Stimulated activated CD8-positive, alpha-beta memory T cell treated with anti-CD3 and anti-CD28 coated beads, Interleukin-15, amount 100 ng/mL, for 1 hour (primary cell): Measurements from ENCODE around the gene ITK.

ENCODE experiments used
- DNase-seq: peaks from one replicate; pipeline ENCODE4 v3.0.0-alpha.2; 2020; ENCODE audit warnings: low read depth

Gene ITK

DNA sequence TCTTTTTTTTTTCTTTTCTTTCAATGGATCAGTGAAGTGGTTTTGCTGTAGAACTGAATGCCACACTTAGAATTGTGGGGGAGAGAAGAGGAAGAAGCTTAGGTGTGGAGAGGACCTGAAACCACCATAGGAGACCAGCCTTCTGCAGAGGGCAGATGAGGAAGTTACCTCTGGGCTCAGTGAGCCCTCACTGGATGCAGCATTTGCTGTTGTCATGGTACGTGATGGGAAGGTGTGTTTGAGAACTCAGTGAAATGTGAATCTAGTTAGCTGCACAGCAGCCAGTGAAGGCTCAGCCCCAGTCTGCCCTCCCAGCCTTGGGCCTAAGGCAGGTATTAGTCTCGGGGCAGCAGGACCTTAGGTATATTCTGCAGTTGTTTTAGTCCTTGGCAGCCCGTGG lies 102.8 kb downstream of the ITK start:
- no peak for DNase-seq

DNA sequence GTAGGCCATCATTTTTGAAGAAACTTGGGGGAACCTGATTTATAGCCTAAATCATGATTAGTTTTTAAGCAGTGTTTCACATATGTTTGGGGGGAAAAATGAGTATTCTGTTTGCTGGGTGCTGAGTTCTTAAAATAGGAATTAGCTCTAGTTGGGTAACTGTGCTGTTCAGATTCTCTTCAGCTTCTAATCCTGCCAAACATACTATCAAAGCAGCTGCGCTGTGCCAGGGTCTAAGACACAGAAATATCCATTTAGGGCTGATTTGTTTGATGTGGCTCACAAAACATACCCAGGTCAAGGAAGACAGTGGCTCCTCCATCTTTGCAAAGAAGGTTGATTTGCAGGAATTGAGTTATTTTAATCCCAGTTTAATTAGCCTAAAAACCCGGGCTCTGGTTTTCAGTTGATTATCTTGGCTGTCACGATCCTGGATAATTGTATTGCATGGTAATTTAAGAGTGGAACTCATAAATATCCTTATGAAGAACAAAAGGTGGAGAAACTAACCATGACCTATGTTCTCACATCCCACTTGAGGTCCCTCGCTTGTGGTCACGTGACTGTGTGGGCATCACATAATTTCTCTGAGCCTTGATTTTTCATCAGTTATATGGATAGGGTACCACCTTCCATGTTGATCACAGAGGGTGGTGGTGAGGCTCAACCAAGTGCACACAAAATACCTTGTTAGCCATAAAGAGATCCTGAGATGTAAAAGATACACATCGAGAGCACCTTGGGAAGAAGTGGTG lies 104.0 kb downstream of the ITK start:
- DNase-seq: no peak

DNA sequence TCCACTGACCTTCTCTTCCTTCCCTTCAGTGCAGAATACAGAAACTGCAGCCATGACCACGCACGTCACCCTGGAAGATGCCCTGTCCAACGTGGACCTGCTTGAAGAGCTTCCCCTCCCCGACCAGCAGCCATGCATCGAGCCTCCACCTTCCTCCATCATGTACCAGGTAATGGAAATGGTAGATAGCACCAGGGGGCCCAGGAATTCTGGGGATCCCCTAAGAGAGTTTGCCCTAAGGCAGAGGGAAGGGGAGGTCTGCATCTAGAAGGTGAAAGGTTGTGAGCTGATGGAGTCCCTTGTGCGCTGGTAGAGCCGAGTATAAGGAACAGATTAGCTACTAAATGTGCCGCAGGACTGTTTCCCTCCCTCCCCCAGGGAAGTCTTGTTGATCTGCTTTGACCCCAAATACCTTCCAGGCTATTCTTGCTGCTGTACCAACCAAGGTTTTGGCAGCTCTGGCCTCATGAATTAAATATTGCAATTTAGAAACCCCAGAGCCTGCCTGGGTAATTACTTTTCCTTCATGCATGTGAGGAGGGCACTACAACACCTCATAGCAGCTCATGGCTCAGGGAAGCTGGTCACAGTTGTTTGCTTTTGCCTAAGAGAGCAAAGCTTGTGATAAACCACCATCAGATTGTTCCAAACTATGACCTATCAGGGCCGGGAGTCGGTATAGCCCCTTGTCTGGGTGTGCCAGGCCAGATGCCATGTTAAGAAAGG lies 104.8 kb downstream of the ITK start:
- no peak for DNase-seq

DNA sequence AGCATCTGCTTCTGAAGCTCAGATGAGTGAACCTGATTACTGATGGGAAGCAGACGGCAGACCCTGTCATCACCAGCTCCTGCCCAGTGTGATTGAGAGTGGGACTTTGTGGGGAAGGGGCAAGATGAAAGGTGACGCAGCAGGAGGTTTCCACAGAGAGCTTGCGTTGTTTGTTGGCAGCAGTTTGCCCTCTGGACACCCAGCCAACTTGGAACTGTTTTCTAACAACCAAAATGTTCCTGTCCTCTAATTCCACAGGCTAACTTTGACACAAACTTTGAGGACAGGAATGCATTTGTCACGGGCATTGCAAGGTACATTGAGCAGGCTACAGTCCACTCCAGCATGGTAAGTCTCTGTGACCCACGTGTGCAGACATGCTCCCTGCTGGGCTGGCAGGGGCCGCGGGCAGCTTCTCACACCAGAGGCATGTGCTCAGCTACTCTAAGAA lies 106.1 kb downstream of the ITK start:
- no peak for DNase-seq

DNA sequence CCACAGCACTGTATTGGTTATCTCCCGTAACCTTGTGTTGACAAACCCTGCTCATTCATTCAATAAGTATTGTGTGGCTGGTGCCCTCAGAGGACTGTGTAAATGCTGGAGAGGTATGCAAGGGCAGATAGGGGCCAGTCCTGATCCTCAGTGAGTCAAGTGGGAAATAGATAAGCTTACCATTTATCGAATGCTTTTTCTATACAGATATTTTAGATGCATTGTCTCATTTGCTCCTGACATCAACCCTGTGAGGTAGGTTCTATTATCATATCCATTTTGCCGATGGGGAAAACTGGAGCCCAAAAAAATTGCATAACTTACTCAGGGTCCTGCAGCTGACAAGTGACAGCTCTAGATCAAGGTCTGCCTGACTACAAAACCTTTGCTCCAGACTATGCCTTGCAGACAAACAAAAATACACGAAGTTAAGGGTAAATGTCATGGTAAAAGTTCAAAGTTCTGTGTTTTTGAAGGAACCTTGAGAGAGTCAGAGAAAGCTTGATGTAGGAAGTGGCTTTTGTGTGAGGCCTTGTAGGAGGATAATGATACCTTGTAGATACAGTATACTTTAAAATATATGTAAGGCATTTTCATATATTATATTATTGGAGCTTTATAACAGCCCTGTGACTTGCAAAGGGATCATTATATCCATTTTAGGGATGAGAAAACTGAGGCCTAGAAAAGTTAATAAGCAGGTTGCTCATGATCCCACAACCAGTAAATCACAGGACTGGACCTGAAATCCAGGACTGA lies 107.9 kb downstream of the ITK start:
- no peak for DNase-seq

DNA sequence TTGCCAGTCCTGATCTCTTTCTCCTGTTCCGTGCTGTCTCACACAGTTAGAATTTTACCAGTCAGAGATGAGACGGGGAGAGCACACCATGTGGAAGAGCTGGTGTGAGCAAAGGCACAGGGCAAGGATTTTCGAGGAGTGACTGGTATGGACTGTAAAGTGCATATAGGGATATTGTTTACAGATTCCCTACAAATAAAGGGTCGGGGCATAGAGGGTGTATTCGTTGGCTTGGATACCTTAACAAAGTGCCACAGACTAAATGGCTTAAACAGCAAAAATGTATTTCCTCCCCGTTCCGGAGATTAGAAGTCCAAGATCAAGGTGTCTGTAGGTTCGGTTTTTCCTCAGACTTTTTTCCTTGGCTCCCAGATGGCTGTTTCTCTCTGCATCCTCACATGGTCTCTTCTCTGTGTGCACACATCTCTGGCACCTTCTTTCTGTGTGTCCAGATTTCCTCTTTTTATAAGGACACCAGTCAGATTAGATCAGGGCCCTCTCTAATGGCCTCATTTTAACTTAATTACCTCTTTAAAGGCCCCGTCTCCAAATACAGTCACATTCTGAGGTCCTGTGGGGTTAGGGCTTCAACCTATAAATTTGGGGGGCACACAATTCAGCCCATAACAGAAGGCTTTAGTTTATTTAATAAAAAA lies 108.7 kb downstream of the ITK start:
- no peak for DNase-seq

DNA sequence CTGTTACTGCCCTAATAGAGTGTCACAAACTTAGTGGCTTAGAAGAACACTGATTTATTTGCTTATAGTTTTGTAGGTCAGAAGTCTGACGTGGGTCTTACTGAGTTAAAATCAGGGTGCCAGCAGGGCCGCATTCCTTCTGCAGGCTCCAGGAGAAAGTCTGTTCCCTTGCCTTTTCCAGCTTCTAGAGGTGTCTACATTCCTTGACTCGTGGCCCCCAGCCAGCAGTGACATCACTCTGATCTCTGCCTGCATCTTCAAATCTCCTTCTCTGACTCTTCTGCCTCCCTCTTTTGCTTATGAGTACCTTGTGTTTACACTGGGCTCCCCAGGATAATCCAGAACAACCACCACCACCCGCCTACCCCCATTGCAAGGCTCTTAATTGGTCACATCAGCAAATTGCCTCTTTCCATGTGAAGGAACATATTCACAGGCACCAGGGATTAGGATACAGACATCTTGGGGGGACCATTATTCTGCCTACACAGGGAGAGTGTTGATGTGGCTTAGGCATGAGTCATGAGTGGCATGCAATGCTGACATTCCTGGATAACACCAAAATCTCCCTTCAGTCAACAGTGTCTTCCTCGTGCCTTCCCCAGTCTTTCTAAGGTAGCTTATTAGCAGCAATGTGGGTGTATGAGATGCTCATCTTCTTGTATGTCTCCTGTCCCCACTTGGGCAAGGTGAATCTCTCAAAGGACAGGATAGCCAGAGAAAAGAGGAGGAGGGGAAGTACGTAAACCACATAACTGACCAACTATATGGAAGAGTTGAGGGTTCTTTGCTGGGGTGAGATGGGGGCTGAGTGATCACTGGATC lies 109.7 kb downstream of the ITK start:
- DNase-seq: no peak

DNA sequence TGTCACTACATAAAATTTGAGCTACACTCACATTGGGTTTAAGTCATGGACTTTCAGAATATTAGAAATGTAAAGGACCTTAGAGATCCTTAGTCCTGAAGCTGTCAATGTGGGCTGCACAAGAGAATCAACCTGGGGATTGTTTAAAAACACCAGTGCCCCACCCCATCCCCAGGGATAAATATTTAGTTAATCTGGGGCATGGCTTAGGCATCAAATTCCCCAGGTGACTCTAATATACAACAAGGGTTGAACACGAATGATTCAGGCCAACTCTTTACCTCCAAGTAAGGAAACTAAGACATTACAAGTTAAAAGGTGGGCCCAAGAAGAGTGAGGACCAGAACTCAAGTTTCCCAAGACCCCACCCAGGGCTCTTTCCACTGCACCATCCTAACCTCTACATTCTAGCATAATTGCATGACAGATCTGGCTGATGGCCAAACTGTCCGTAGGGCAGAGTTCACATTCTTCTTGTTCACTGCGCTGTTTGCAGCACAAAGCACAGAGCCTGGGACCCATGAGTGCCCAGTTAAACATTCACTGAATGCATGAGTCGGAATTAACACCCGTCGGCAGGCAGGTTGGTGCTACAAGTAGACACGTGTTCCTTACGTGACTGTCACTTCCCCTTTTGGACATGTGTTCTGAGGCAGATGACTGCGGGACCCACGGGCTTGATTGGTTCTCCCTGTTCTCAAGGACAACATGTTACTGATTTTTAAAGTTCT lies 110.5 kb downstream of the ITK start:
- DNase-seq: no peak

DNA sequence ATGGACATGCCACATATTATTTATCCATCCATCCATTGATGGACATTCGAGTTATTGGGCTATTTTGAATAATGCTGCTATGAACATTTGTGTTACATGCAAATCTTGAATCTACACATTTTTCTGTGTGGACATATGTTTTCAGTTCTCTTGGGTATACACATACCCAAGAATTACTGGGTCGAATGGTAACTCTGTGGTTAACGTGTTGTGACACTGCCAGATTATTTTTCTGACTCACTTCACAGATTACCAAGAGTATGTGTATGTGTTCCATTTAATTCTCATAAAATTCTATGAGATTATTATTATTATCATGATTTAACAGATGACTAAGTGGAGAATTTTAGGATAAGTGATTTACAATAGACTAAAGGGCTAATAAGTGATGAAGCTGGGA lies 112.0 kb downstream of the ITK start:
- no peak for DNase-seq

DNA sequence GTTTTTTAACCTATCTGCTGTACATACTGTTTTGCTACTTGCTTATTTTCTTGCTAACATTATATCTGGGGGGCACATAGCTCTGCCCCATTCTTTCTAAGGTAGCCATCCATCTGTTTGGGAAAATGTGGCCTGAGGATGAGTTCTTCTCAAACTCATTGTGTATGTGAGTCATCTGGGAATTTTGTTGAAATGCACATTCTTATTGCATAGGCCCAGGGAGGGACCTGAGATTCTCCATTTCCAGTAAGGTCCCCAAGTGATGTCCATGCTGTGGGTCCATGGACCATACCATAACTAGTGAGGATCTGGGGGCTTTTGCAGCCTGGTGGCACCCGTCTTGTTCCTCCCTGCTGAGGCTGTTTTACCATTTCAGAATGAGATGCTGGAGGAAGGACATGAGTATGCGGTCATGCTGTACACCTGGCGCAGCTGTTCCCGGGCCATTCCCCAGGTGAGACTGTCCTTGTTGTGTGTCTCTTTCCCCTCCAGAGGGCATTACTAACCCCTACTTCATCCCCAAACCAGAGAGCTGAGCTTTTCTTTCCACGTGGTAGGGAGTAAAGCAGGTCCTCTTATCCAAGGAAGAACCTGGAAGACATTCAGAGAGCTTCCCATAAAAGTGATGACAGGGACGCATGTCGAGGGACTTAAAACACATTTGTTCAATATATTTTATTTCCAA lies 113.9 kb downstream of the ITK start:
- DNase-seq: no peak

DNA sequence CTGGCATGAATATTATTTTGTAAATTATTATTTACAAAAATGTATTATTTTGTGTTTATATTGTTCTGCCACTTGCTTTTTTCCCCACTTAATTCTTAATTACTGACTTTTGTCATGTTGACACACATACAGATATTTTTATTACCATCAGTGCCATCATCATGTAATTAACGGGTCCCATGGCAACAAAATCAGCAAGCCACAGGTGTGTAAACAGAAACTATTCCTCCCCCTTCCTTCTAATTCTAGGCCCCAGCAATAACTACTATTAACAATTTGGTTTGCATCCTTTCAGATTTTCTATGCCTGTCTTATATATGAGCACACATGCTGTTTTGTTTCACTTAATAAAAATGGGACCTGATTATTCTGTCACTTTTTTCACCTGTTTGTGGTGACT lies 114.6 kb downstream of the ITK start:
- no peak for DNase-seq

DNA sequence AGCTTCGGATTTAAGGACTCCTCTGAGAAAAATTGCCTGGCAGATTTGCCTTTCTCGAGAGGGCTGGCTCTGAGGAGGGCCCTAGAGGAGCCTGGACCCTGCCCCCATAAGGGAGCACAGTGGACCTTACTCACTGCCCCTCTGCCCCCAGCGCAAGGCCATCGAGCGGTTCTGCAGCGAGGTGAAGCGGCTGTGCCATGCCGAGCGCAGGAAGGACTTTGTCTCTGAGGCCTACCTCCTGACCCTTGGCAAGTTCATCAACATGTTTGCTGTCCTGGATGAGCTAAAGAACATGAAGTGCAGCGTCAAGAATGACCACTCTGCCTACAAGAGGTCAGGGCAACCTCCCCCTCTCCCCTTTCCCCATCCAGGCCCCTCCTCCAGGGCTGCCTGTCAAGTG lies 119.9 kb downstream of the ITK start:
- DNase-seq: no peak

DNA sequence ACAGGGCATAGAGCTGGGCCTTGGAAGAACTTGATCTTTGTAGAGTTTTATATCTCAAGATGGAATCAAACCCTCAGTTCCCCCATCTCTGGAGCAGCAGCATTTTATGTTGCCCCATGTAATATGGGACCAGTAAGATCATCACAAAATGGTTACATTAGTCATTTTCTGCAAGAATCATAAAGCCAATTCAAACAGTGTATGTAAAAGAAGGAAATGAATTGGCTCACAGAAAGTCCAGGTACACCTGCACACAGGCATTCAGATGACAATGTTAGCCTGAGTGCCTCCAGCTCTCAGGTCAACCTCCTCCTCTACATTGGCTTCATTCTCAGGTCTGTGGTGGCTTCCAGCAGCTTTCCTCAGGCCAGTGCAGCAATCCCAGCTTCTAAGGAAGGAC lies 120.4 kb downstream of the ITK start:
- no peak for DNase-seq

DNA sequence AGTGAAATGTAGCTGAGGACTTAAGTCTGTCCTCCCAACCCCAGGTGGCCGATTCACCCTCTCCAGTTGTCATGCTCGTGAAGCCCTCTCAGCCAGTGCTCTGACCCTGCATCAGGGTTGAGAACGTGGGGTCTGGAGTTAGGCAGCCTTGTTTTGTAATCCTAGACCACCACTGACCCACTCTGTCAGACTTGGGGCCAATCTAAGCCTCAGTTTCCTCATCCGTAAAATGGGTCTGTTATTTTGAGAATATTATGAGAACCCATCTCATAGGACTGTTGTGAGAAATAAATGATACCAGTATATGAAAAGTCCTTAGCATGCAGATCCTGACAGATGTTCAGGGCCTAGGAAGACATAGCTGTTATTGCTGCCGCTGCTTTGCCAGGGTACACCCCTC lies 122.4 kb downstream of the ITK start:
- DNase-seq: no peak

DNA sequence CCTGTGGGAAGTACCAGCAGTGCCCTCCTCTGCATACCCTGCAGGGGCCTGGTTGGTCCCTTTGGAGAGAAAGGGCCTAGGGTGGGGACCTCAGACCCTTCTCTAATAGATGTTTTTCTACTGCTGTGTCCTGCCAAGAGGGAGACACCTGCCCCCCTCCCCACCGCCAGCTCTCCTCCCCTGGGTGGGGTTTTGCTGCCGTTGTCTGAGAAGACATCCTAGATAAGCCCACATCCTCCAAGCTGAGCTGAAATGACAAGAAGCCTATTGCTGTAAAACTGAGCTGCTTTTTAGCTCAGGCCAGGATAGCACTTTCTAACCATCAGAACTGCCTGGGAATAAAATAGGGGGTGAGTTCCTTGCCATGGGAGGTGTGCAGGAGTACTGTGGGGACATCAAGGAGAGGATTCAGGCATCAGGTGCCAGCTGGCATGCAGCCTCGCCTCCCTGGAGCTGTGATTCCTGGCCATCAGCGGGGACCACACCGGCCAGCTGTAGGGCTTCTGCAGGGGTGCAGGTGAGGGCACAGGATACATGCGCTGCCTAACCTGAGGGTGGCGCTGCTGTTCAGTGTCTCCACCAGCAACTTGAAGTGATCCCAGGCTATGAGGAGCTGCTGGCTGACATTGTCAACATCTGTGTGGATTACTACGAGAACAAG lies 123.2 kb downstream of the ITK start:
- DNase-seq: no peak
